Heart left ventricle (tissue), 16 donors: ENCODE measurements around the gene STARD13. TPM values are rescaled to one million over a fixed set of nuclear protein-coding genes. Genes with fewer than 3 reads are reported as not detected.

Experiments
- ATAC-seq, 4 donors: fragments of 200-7000 bp; cut with Tn5 transposase; one replicate each; pipeline ENCODE4 v1.9.1; 2020 to 2022; ENCODE audit warnings: moderate library complexity in 4 of 4, mild to moderate bottlenecking in 3 of 4, moderate number of reproducible peaks in 1 of 4
- DNase-seq, 5 donors: peaks; one replicate each; pipeline ENCODE4 v3.0.0-alpha.2; 2020
- H3K27ac ChIP-seq, 12 donors: fragments of 200-600 bp; sonication (generic) in 4 of 12; one replicate each; pipeline versions ENCODE4 v1.5.0 to v1.8.0; 2016 to 2022; ENCODE audit warnings: mild to moderate bottlenecking in 2 of 12
- H3K27me3 ChIP-seq, 9 donors: fragments of 200-600 bp; sonication (generic) in 2 of 9; one replicate each; pipeline versions ENCODE4 v1.5.1 to v1.8.0; 2016 to 2022; ENCODE audit warnings: mild to moderate bottlenecking in 3 of 9
- H3K36me3 ChIP-seq, 9 donors: fragments of 200-600 bp; sonication (generic) in 2 of 9; one replicate each; pipeline versions ENCODE4 v1.5.0 to v1.8.0; 2018 to 2022; ENCODE audit warnings: mild to moderate bottlenecking in 2 of 9
- H3K4me1 ChIP-seq, 12 donors: fragments of 200-600 bp; sonication (generic) in 4 of 12; one replicate each; pipeline versions ENCODE4 v1.5.0 to v1.8.0; 2016 to 2022; ENCODE audit warnings: mild to moderate bottlenecking in 3 of 12
- H3K4me3 ChIP-seq, 12 donors: fragments of 200-600 bp; sonication (generic) in 4 of 12; one replicate each; pipeline versions ENCODE4 v1.5.0 to v1.8.0; 2017 to 2022; ENCODE audit warnings: mild to moderate bottlenecking in 9 of 12, moderate library complexity in 4 of 12
- H3K9me3 ChIP-seq, 12 donors: fragments of 200-600 bp; sonication (generic) in 4 of 12; one replicate each; pipeline versions ENCODE4 v1.5.0 to v1.8.0; 2016 to 2022; ENCODE audit warnings: mild to moderate bottlenecking in 1 of 12
- POLR2A ChIP-seq, 2 donors: fragments of 450-650 bp; IDR thresholded peaks; one replicate each; pipeline ENCODE4 v1.6.1; 2017; ENCODE audit warnings: antibody characterized with exemption in 2 of 2, mild to moderate bottlenecking in 2 of 2, moderate library complexity in 2 of 2
- WGBS, 4 donors: extraction: QIAGEN DNeasy Blood & Tissue Kit in 2 of 4; methylation state at CpG; one replicate each; pipeline versions ENCODE4 v1.1.5 to v1.1.7; 2013 to 2018; 5-methylcytosine and 5-hydroxymethylcytosine counted together
- intact Hi-C, 10 donors: fragments of 100-400 bp; cut with DNase I; formaldehyde crosslinking; loops; one replicate each; pipeline versions ENCODE4 v1.11.1 to v1.14.2; 2022
- polyA plus RNA-seq, 2 donors: library from polyadenylated mRNA; stranded (reverse); fragments of 200-250 nt; gene quantifications; one replicate each; pipeline ENCODE4 v1.2.3, GENCODE V29; 2013
- total RNA-seq, 9 donors: library from RNA; depleted of rRNA in 2 of 9; stranded (reverse); fragments of >200 nt in 2 of 9; fragmentation: NEBNext Ultra II Directional in 3 of 9; extraction: Animal tissue kit (Norgen Biotek cat#: 25700) in 3 of 9; gene quantifications; one replicate each; pipeline versions ENCODE4 v1.1.0 to v1.2.4, GENCODE V29; 2016 to 2023
- TF ChIP-seq, protein P1 (sequence below), 12 donors: fragments of 200-600 bp; sonication (generic) in 4 of 12; IDR thresholded peaks; one replicate each; pipeline versions ENCODE4 v1.5.0 to v1.8.0; 2018 to 2022; ENCODE audit warnings: antibody characterized with exemption in 12 of 12, mild to moderate bottlenecking in 5 of 12
- donor health status: ischemic (EF 13 %, LVEDD 7.1; RV severe dilation, severe dysfunction).
- donor health status: healthy with polysubstance abuse.
- donor health status: DM: no; HTN: yes; CAD: no.
- donor health status: DM: no; HTN: no; CAD: no.
- donor health status: ischemic (EF 25% LVEDD 6.9; RV normal size, moderate dysfunction).
- donor health status: ischemic (EF 25% LVEDD 5.7; RV mildly dilated, moderate dysfunction).
- donor health status: healthy.
- donor health status: DM: yes; HTN: yes; CAD: no.
- donor health status: ischemic (EF 35%, LVEDD 5.7; RV mildly dilated, moderate dysfunction).
- donor health status: nonischemic (EF 11% LVEDD 7.7; RV severe dilation, severe dysfunction).
- donor health status: DM: yes; HTN: yes; CAD: no.
- donor health status: PGD.
- donor health status: ischemic (EF 29% LVEDD 5.4; RV normal size, mild dysfunction).
- donor health status: nonischemic (EF 23%, LVEDD 6.1; RV moderate dilation, normal function).

Gene STARD13
- total and polyA plus RNA-seq, 11 donors: 9.3 to 39.2 (median 28.3) TPM

- Histone ChIP-seq H3K4me3 (no peak overlapping the region), H3K27ac (peak overlapping the region in 4 of 12 donors; percentile 4 to 46 (median 24)), H3K27me3 (no peaks in the 10 kb centered on the region), H3K36me3 (no peaks in the 10 kb centered on the region), H3K4me1 (peaks cover 0 to 16% (median 1%) of the 10 kb centered on the region in 12 donors), H3K9me3 (peaks cover 0 to under 1% (median 0%) of the 10 kb centered on the region in 12 donors)
- ATAC-seq (peak in 3 of 4 donors; percentile 63 to 74 (median 65)), DNase-seq (peak in 1 of 5 donors; percentile 35)
- 69 to 77% (median 74%) methylated on average over 11 of the region's 11 CpGs for WGBS, 4 donors
- TF ChIP-seq, protein P1, sequence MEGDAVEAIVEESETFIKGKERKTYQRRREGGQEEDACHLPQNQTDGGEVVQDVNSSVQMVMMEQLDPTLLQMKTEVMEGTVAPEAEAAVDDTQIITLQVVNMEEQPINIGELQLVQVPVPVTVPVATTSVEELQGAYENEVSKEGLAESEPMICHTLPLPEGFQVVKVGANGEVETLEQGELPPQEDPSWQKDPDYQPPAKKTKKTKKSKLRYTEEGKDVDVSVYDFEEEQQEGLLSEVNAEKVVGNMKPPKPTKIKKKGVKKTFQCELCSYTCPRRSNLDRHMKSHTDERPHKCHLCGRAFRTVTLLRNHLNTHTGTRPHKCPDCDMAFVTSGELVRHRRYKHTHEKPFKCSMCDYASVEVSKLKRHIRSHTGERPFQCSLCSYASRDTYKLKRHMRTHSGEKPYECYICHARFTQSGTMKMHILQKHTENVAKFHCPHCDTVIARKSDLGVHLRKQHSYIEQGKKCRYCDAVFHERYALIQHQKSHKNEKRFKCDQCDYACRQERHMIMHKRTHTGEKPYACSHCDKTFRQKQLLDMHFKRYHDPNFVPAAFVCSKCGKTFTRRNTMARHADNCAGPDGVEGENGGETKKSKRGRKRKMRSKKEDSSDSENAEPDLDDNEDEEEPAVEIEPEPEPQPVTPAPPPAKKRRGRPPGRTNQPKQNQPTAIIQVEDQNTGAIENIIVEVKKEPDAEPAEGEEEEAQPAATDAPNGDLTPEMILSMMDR (IDR thresholded peaks at IDR 0.05): no peak
- TF ChIP-seq POLR2A (IDR thresholded peaks at IDR 0.05): no peak
- intact Hi-C loops: no loop called here
Observed at GRCh38 chr13:33092073-33092987, 193.2 kb downstream of the STARD13 start.

GRCh38 chr13:33091415-33091774 lies 194.2 kb downstream of the STARD13 start:
- TF ChIP-seq, protein P1 (IDR thresholded peaks at IDR 0.05): no peak
- no peak for TF ChIP-seq POLR2A (IDR thresholded peaks at IDR 0.05)
- Histone ChIP-seq H3K27me3 (no peaks in the 10 kb centered on the region), H3K4me3 (no peak overlapping the region), H3K9me3 (no peaks in the 10 kb centered on the region), H3K4me1 (peaks cover 0 to 16% (median 1%) of the 10 kb centered on the region in 12 donors), H3K27ac (peak overlapping the region in 2 of 12 donors; percentile 46 to 68), H3K36me3 (no peaks in the 10 kb centered on the region)
- intact Hi-C loops: no loop called here
- no peak for ATAC-seq
- no peak for DNase-seq
- 93 to 98% (median 96%) methylated on average over 5 of the region's 5 CpGs for WGBS, 4 donors

DNA sequence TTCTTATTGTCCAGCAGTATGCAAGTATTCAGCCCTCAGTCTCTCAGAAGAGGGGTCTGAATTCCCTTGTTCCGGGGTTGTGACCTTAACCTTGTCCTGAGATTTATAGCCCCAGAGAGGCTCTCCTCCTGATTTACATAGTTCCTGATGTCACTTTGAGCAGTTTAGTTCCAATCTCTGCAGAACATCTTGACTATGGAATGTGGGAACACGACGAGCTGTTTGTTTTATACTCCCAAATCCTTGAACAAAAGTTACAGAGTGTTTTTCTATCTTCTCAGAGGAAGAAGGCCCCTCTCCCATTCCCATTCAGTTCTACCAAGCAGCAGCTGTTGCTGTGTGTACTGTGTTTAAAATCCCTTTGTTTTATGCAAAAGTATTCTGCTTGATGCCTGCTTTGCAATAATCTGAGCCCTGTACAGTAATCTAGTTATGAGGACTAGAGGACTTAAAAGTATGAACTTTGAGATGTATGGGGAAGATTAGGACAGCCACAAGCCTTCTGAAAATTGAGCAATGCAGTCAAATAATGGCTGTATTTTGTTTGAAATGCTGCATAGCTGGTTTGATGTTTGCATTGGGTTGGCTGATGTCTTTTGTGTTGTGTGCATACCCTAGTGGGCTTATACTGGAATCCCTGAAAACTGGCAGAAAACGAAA lies 194.7 kb downstream of the STARD13 start:
- ATAC-seq (no peak), DNase-seq (no peak)
- no peak for TF ChIP-seq POLR2A (IDR thresholded peaks at IDR 0.05)
- TF ChIP-seq, protein P1 (IDR thresholded peaks at IDR 0.05): no peak
- Histone ChIP-seq H3K4me1 (peaks cover 0 to 16% (median 1%) of the 10 kb centered on the region in 12 donors), H3K36me3 (no peaks in the 10 kb centered on the region), H3K4me3 (no peak overlapping the region), H3K27me3 (no peaks in the 10 kb centered on the region), H3K9me3 (no peaks in the 10 kb centered on the region), H3K27ac (peak overlapping the region in 2 of 12 donors; percentile 3 to 68)
- WGBS, 4 donors: 56 to 74% (median 65%) methylated on average over 4 of the region's 4 CpGs
- intact Hi-C loops: no loop called here

DNA sequence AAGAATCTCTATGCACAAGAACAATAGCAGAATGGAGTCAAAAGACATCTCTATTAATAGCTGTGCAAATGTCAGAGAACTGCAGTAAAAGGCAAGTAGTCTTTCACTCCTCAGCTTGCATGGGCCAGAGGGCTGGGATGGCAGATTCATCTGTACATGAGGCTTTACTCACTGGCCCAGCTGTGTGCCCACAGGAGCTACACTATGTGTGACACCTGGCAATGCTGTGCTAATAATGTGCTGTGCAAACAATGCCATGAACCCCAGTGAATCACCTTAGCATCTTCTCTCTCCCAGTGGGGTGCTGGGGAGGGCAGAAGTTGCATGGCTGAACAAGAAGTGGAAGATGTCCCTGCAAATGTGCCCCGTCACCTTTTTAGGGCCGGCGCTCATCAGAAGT lies 196.2 kb downstream of the STARD13 start:
- Histone ChIP-seq H3K4me3 (no peak overlapping the region), H3K27ac (peak overlapping the region in 1 of 12 donors; percentile 68), H3K4me1 (peaks cover 0 to 16% (median 1%) of the 10 kb centered on the region in 12 donors), H3K36me3 (no peaks in the 10 kb centered on the region), H3K27me3 (no peaks in the 10 kb centered on the region), H3K9me3 (no peaks in the 10 kb centered on the region)
- DNase-seq: no peak
- WGBS, 4 donors: 97 to 100% (median 98%) methylated on average over 3 of the region's 3 CpGs
- peak in 2 of 4 donors; percentile 27 to 39 for ATAC-seq
- TF ChIP-seq, protein P1 (IDR thresholded peaks at IDR 0.05): no peak
- TF ChIP-seq POLR2A (IDR thresholded peaks at IDR 0.05): no peak
- intact Hi-C loops: no loop called here
